Neuronal stem cell (in vitro differentiated cells): ENCODE measurements around the gene SPIN1.

Experiments
- DNase-seq: peaks from one replicate; pipeline ENCODE4 v3.0.0-alpha.2; 2013; ENCODE audit warnings: low spot score
- H2AFZ ChIP-seq: one replicate; pipeline ENCODE4 v1.6.1; 2013; ENCODE audit warnings: mild to moderate bottlenecking, low read length, inconsistent platforms
- H2AK5ac ChIP-seq: 2 replicates; pipeline ENCODE4 v1.6.1; 2013; ENCODE audit warnings: low read depth, mild to moderate bottlenecking, inconsistent platforms, low read length, moderate library complexity, mixed read lengths
- H2BK120ac ChIP-seq: 2 replicates; pipeline ENCODE4 v1.6.1; 2013; ENCODE audit warnings: low read depth, mild to moderate bottlenecking, inconsistent platforms, low read length, moderate library complexity, mixed read lengths
- H2BK12ac ChIP-seq: one replicate; pipeline ENCODE4 v1.6.1; 2013; ENCODE audit warnings: low read length, inconsistent platforms
- H2BK15ac ChIP-seq: 2 replicates; pipeline ENCODE4 v1.6.1; 2013; ENCODE audit warnings: mild to moderate bottlenecking, low read length, inconsistent platforms, mixed read lengths
- H2BK5ac ChIP-seq: one replicate; pipeline ENCODE4 v1.6.1; 2013; ENCODE audit warnings: inconsistent platforms, mild to moderate bottlenecking, low read length, moderate library complexity
- H3K14ac ChIP-seq: one replicate; pipeline ENCODE4 v1.6.1; 2013; ENCODE audit warnings: low read length, inconsistent platforms
- H3K18ac ChIP-seq: 2 replicates; pipeline ENCODE4 v1.6.1; 2013; ENCODE audit warnings: low read length, inconsistent platforms
- H3K23ac ChIP-seq: 2 replicates; pipeline ENCODE4 v1.6.1; 2013; ENCODE audit warnings: low read depth, mild to moderate bottlenecking, mixed read lengths, low read length, inconsistent platforms; ENCODE audit not compliant: poor library complexity
- H3K27ac ChIP-seq: replicated peaks from 3 replicates; pipeline ENCODE4 v1.5.1; 2013; ENCODE audit warnings: low read length, inconsistent platforms
- H3K27me3 ChIP-seq, 3 experiments: 2 replicates each; pipeline ENCODE4 v1.6.1; 2013; ENCODE audit warnings: low read length in 3 of 3, mild to moderate bottlenecking in 2 of 3, inconsistent platforms in 1 of 3, low read depth in 1 of 3, mixed read lengths in 1 of 3, moderate library complexity in 1 of 3; ENCODE audit not compliant: control insufficient read depth in 3 of 3, insufficient read depth in 3 of 3
- H3K36me3 ChIP-seq, 2 donors: replicated peaks in 1 of 2; 2 replicates each; pipeline ENCODE4 v1.6.1; 2013; ENCODE audit warnings: low read length in 2 of 2; ENCODE audit not compliant: control insufficient read depth in 2 of 2, insufficient read depth in 2 of 2
- H3K4ac ChIP-seq: 2 replicates; pipeline ENCODE4 v1.6.1; 2013; ENCODE audit warnings: inconsistent platforms, mild to moderate bottlenecking, low read length, moderate library complexity
- H3K4me1 ChIP-seq, 2 donors: 1 replicate in 1 of 2; 2 replicates in 1 of 2; pipeline ENCODE4 v1.6.1; 2013; ENCODE audit warnings: low read length in 2 of 2, low read depth in 1 of 2; ENCODE audit not compliant: control insufficient read depth in 2 of 2, insufficient read depth in 1 of 2
- H3K4me2 ChIP-seq: one replicate; pipeline ENCODE4 v1.6.1; 2013; ENCODE audit warnings: mild to moderate bottlenecking, low read length, inconsistent platforms; ENCODE audit not compliant: insufficient read depth, poor library complexity, severe bottlenecking
- H3K4me3 ChIP-seq, 2 donors: 2 replicates each; pipeline ENCODE4 v1.5.1; 2013; ENCODE audit warnings: low read length in 2 of 2, mild to moderate bottlenecking in 2 of 2, inconsistent platforms in 1 of 2, moderate library complexity in 1 of 2
- H3K79me1 ChIP-seq: one replicate; pipeline ENCODE4 v1.6.1; 2013; ENCODE audit warnings: low read depth, mild to moderate bottlenecking, inconsistent platforms, low read length, moderate library complexity
- H3K9ac ChIP-seq: one replicate; pipeline ENCODE4 v1.6.1; 2013; ENCODE audit warnings: mild to moderate bottlenecking, low read depth, low read length, inconsistent platforms; ENCODE audit not compliant: poor library complexity
- H3K9me3 ChIP-seq, 2 donors: replicated peaks in 1 of 2; 2 replicates each; pipeline versions ENCODE3 to v1.6.1; 2013; ENCODE audit warnings: low read length in 2 of 2, mild to moderate bottlenecking in 2 of 2, inconsistent platforms in 1 of 2, low read depth in 1 of 2, mixed read lengths in 1 of 2, moderate library complexity in 1 of 2; ENCODE audit not compliant: control insufficient read depth in 2 of 2, insufficient read depth in 1 of 2
- H4K8ac ChIP-seq: one replicate; pipeline ENCODE4 v1.6.1; 2013; ENCODE audit warnings: low read depth, mild to moderate bottlenecking, inconsistent platforms, low read length, moderate library complexity
- H4K91ac ChIP-seq: one replicate; pipeline ENCODE4 v1.6.1; 2013; ENCODE audit warnings: low read length, low read depth, mild to moderate bottlenecking, inconsistent platforms; ENCODE audit not compliant: poor library complexity
- WGBS, 2 donors: extraction: QIAGEN DNeasy Blood & Tissue Kit; methylation state at CpG; one replicate each; pipeline ENCODE4 v1.1.7; 2013; ENCODE audit warnings: missing lambda C conversion rate in 2 of 2, mixed read lengths in 1 of 2; ENCODE audit not compliant: insufficient read length in 2 of 2, insufficient replicate concordance in 1 of 2; ENCODE audit errors: extremely low coverage in 2 of 2; 5-methylcytosine and 5-hydroxymethylcytosine counted together

The SPIN1 gene

DNA sequence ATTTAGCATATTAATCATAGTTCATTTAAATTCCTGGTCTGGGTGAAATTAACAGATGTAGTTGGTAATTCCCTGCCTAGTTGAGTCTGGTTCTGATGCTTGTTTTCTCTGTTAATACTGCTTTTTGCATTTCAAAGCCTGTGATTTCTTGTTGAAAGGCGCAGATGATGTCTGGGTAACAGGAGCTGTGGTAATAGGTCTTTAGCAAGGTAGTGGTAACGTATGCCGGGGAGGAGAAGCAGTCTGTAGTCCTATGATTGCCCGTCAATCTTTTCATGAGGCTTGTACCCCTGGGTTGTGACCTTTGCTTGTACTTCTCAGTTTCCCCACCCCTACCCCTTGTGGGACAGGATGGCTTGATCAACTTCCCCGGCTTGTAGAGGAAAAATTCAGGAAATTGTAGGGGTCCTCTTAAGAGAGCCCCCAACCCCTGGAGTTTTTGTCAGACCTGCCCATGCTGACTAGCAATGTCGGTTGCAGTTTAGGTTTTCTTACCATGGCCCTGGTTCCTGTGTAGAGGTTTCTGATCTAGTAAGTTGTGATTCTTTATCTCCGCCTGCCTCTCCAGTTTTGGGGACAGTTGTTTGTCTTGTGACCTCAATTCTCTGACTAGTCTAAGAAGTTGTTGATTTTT is 55.4 kb downstream of the SPIN1 start:
- H2BK120ac ChIP-seq, result no peak overlapping the region
- H2BK5ac ChIP-seq, result no peak overlapping the region
- H4K8ac ChIP-seq, result no peak overlapping the region
- H3K4me2 ChIP-seq, result no peak overlapping the region
- H2AFZ ChIP-seq, result no peak overlapping the region
- H3K9ac ChIP-seq, result no peak overlapping the region
- H3K18ac ChIP-seq, result no peak overlapping the region
- H3K9me3 ChIP-seq, result peaks cover 2 to 14% of the 10 kb centered on the region in 2 donors
- no peak overlapping the region for H3K4me3 ChIP-seq
- no peak overlapping the region for H3K14ac ChIP-seq
- H3K27ac ChIP-seq, result no peak overlapping the region
- H2BK12ac ChIP-seq, result no peak overlapping the region
- H3K27me3 ChIP-seq, result no peaks in the 10 kb centered on the region
- H2AK5ac ChIP-seq, result no peak overlapping the region
- no peak for DNase-seq
- H3K4ac ChIP-seq, result no peak overlapping the region
- no CpG with 5 or more reads among the region's 7 CpGs for WGBS, 2 donors
- peaks cover 6% of the 10 kb centered on the region for H3K79me1 ChIP-seq
- no peak overlapping the region for H3K23ac ChIP-seq
- no peak overlapping the region for H2BK15ac ChIP-seq
- H3K4me1 ChIP-seq, result peaks cover 5 to 6% of the 10 kb centered on the region in 2 donors
- H3K36me3 ChIP-seq, result peaks cover 0 to 33% of the 10 kb centered on the region in 2 donors
- no peak overlapping the region for H4K91ac ChIP-seq

DNA sequence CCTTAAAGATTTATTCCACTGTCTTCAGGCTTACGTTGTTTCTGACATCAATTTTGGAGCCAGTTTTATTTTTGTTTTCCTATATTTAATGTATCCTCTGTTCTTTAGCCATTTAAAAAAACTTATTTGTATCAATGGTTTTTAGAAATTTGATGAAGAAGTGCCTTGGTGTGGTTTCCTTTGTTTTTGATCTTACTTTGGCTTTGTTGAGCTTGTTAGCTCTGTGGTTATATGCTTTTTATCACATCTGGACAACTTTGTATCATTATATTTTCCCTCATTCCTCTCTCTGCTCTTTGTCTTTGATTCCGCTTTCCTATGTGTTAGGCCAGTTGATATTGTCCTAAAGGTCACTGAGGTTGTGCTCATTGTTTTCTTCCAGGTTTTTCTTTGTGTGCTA is 58.5 kb downstream of the SPIN1 start:
- Histone ChIP-seq H3K36me3 (peaks cover 6 to 39% of the 10 kb centered on the region in 2 donors), H3K27me3 (no peaks in the 10 kb centered on the region), H3K9me3 (peaks cover 2 to 13% of the 10 kb centered on the region in 2 donors), H3K9ac (no peak overlapping the region), H3K4me1 (peaks cover 5 to 6% of the 10 kb centered on the region in 2 donors), H4K91ac (no peak overlapping the region), H2AFZ (no peak overlapping the region), H4K8ac (no peak overlapping the region), H3K18ac (no peak overlapping the region), H2BK5ac (no peak overlapping the region), H3K79me1 (peaks cover 3% of the 10 kb centered on the region), H3K4me3 (no peak overlapping the region), H3K23ac (no peak overlapping the region), H2AK5ac (no peak overlapping the region), H3K27ac (no peak overlapping the region), H3K4me2 (no peak overlapping the region), H2BK15ac (no peak overlapping the region), H3K4ac (no peak overlapping the region), H3K14ac (no peak overlapping the region), H2BK12ac (no peak overlapping the region), H2BK120ac (no peak overlapping the region)
- WGBS, 2 donors, result no CpG with 5 or more reads among the region's 2 CpGs
- no peak for DNase-seq

DNA sequence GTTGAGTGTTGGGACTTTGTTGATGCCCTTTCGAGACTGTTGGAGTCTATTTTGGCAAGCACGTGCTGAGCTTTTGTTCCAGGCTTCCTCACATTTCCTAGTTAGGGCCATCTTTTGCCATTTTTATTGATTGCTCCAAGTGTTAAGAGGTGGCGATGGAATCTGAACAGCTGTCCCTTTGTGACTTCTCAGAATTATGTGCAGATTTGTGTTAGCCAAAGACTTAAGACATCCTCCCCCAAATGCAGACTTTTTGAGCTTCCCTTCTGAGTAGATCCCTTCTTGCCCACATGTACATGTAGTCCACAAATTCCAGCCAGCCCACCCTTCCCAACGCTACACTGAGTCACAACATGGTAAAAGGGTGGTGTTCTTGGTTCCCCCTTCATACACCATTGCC is 59.2 kb downstream of the SPIN1 start:
- Histone ChIP-seq H2BK15ac (no peak overlapping the region), H2BK120ac (no peak overlapping the region), H3K27ac (no peak overlapping the region), H3K9ac (no peak overlapping the region), H3K18ac (no peak overlapping the region), H2BK5ac (no peak overlapping the region), H3K27me3 (no peaks in the 10 kb centered on the region), H3K79me1 (peaks cover 3% of the 10 kb centered on the region), H3K14ac (no peak overlapping the region), H2AK5ac (no peak overlapping the region), H3K4me3 (no peak overlapping the region), H4K91ac (no peak overlapping the region), H3K4me2 (no peak overlapping the region), H3K4me1 (peaks cover 5 to 6% of the 10 kb centered on the region in 2 donors), H2BK12ac (no peak overlapping the region), H2AFZ (no peak overlapping the region), H3K36me3 (peaks cover 6 to 45% of the 10 kb centered on the region in 2 donors), H3K23ac (no peak overlapping the region), H3K9me3 (peaks cover 2 to 13% of the 10 kb centered on the region in 2 donors), H4K8ac (no peak overlapping the region), H3K4ac (no peak overlapping the region)
- no peak for DNase-seq
- WGBS, 2 donors, result no CpG with 5 or more reads among the region's 4 CpGs

DNA sequence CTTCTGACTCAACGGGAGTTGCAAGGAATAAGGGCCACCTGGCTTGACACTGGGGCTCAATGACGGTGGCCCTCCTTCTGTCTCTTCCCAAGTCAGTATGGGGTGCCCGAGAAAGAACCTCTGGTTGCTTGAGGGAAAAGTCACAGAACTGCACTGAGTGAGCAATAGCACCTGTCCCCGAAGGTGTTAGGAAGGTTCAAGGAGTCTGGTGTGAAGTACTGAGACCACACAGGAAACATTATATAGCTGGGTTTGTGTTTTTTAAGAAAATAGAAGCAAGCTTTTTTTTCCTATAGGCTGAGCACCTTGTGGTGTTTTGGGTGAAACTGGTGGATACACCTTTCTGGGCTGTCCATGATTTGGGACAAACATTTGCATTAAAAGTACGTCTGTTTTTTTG is 62.9 kb downstream of the SPIN1 start:
- Histone ChIP-seq H2BK15ac (no peak overlapping the region), H2BK12ac (no peak overlapping the region), H4K8ac (no peak overlapping the region), H2BK5ac (no peak overlapping the region), H3K36me3 (peaks cover 6 to 75% of the 10 kb centered on the region in 2 donors), H3K14ac (no peak overlapping the region), H3K18ac (no peak overlapping the region), H3K23ac (no peak overlapping the region), H3K4me1 (peaks cover 4 to 5% of the 10 kb centered on the region in 2 donors), H4K91ac (no peak overlapping the region), H3K4me2 (no peak overlapping the region), H3K4ac (no peak overlapping the region), H3K27ac (no peak overlapping the region), H2BK120ac (no peak overlapping the region), H3K9me3 (peaks cover 0 to 3% of the 10 kb centered on the region in 2 donors), H3K79me1 (peaks cover 3% of the 10 kb centered on the region), H2AK5ac (no peak overlapping the region), H3K4me3 (no peak overlapping the region), H3K9ac (no peak overlapping the region), H2AFZ (no peak overlapping the region), H3K27me3 (no peaks in the 10 kb centered on the region)
- no CpG with 5 or more reads among the region's 5 CpGs for WGBS, 2 donors
- DNase-seq, result no peak
